Endothelial cell of umbilical vein (primary cell): Measurements from ENCODE around the gene EXT2. TPM values are rescaled to one million over a fixed set of nuclear protein-coding genes. Genes with fewer than 3 reads are reported as not detected.

Experiments
- BruUV-seq: library from RNA; stranded (reverse); fragments of 400-500 nt; replicated peaks from 2 replicates; lab custom pipeline; 2021; lab: Mats Ljungman, UMichigan
- CTCF ChIA-PET: fragments of 300-600, 350-600 bp; sonication (Branson Sonifier 250); formaldehyde crosslinking; loops from one replicate; lab custom pipeline; 2021; ENCODE audit warnings: antibody characterized with exemption, inconsistent platforms; lab: Charles Lee
- POLR2A ChIA-PET: fragments of 300-600, 350-600 bp; sonication (Branson Sonifier 250); formaldehyde crosslinking; loops from one replicate; lab custom pipeline; 2021; ENCODE audit warnings: antibody characterized with exemption, inconsistent platforms; lab: Charles Lee
- DNase-seq: peaks from one replicate; pipeline ENCODE4 v3.0.0-alpha.2; 2011; ENCODE audit warnings: low read depth, low spot score
- FAIRE-seq: peaks from 2 replicates; lab custom pipeline; 2011; peaks lifted over from hg19 to GRCh38; lab: Jason Lieb, UNC
- H2AFZ ChIP-seq: 2 replicates; pipeline ENCODE4 v1.6.0; 2012; ENCODE audit warnings: low read depth, low read length, control low read depth, inconsistent platforms
- H3K27ac ChIP-seq: 2 replicates; pipeline ENCODE4 v1.5.1; 2011; ENCODE audit warnings: low read depth, mild to moderate bottlenecking, control low read depth, low read length, moderate library complexity; ENCODE audit not compliant: insufficient read depth
- H3K27me3 ChIP-seq, 2 experiments: 2 replicates each; pipeline versions ENCODE4 v1.6.0 to v1.6.1; 2011; ENCODE audit warnings: low read length in 2 of 2, mixed read lengths in 1 of 2; ENCODE audit not compliant: control insufficient read depth in 2 of 2, insufficient read depth in 2 of 2
- H3K36me3 ChIP-seq, 2 experiments: 2 replicates in 1 of 2; 3 replicates in 1 of 2; pipeline ENCODE4 v1.5.1; 2011; ENCODE audit warnings: low read length in 2 of 2, mild to moderate bottlenecking in 1 of 2, moderate library complexity in 1 of 2; ENCODE audit not compliant: control insufficient read depth in 2 of 2, insufficient read depth in 2 of 2; ENCODE audit errors: extremely low read depth in 1 of 2
- H3K4me1 ChIP-seq: 3 replicates; pipeline ENCODE4 v1.5.1; 2011; ENCODE audit warnings: mild to moderate bottlenecking, low read length; ENCODE audit not compliant: control insufficient read depth, insufficient read depth; ENCODE audit errors: extremely low read depth
- H3K4me2 ChIP-seq: 2 replicates; pipeline ENCODE4 v1.6.1; 2011; ENCODE audit warnings: low read length, control low read depth, mixed read lengths; ENCODE audit not compliant: insufficient read depth
- H3K4me3 ChIP-seq, 3 experiments: fragments of 200-600 bp in 1 of 3; sonication (generic), shearing (Covaris generic) in 1 of 3; replicated peaks in 1 of 3; 2 replicates each; pipeline ENCODE4 v1.5.1; 2011 to 2016; ENCODE audit warnings: control low read depth in 3 of 3, low read length in 3 of 3, mild to moderate bottlenecking in 2 of 3, inconsistent platforms in 1 of 3, low read depth in 1 of 3, moderate library complexity in 1 of 3; ENCODE audit not compliant: insufficient read depth in 1 of 3
- H3K79me2 ChIP-seq: 2 replicates; pipeline ENCODE4 v1.6.0; 2012; ENCODE audit warnings: low read length, inconsistent platforms; ENCODE audit not compliant: control insufficient read depth, insufficient read depth
- H3K9ac ChIP-seq: replicated peaks from 2 replicates; pipeline ENCODE3; 2011; ENCODE audit warnings: low read length, control low read depth; ENCODE audit not compliant: insufficient read depth; ENCODE audit errors: extremely low read depth
- H3K9me1 ChIP-seq: replicated peaks from 3 replicates; pipeline ENCODE4 v1.6.0; 2011; ENCODE audit warnings: mild to moderate bottlenecking, low read length; ENCODE audit not compliant: control insufficient read depth, insufficient read depth; ENCODE audit errors: extremely low read depth
- H3K9me3 ChIP-seq: replicated peaks from 2 replicates; pipeline ENCODE4 v1.5.1; 2012; ENCODE audit warnings: low read length, inconsistent platforms; ENCODE audit not compliant: control insufficient read depth, insufficient read depth
- H4K20me1 ChIP-seq: replicated peaks from 2 replicates; pipeline ENCODE3; 2011; ENCODE audit warnings: mild to moderate bottlenecking, low read length; ENCODE audit not compliant: control insufficient read depth, insufficient read depth; ENCODE audit errors: extremely low read depth
- CTCF ChIP-seq, 2 donors: IDR thresholded peaks; 1 replicate in 1 of 2; 2 replicates in 1 of 2; pipeline ENCODE4 v1.5.1; 2011; ENCODE audit warnings: low read length in 2 of 2, mild to moderate bottlenecking in 2 of 2, moderate library complexity in 2 of 2, control low read depth in 1 of 2, inconsistent platforms in 1 of 2, low read depth in 1 of 2; ENCODE audit not compliant: insufficient read depth in 1 of 2; ENCODE audit errors: extremely low read depth in 1 of 2
- EZH2 ChIP-seq: IDR thresholded peaks from 2 replicates; pipeline ENCODE4 v1.6.1; 2012; ENCODE audit warnings: borderline replicate concordance, low read depth, mild to moderate bottlenecking, moderate library complexity, low read length, inconsistent platforms; ENCODE audit not compliant: severe bottlenecking
- FOS ChIP-seq: IDR thresholded peaks from 2 replicates; pipeline ENCODE4 v1.6.1; 2011; ENCODE audit warnings: mild to moderate bottlenecking, low read length, moderate library complexity, borderline replicate concordance; ENCODE audit not compliant: insufficient read depth
- GATA2 ChIP-seq: IDR thresholded peaks from 2 replicates; pipeline ENCODE4 v1.7.0; 2011; ENCODE audit warnings: low read depth, mild to moderate bottlenecking, moderate library complexity, mixed read lengths, low read length; ENCODE audit not compliant: insufficient read length, insufficient read depth
- JUN ChIP-seq: IDR thresholded peaks from 2 replicates; pipeline ENCODE4 v1.6.1; 2011; ENCODE audit warnings: borderline replicate concordance, low read depth; ENCODE audit not compliant: insufficient read length, insufficient read depth
- MAX ChIP-seq: IDR thresholded peaks from 2 replicates; pipeline ENCODE4 v1.6.1; 2011; ENCODE audit not compliant: insufficient read depth, insufficient read length
- MYC ChIP-seq: IDR thresholded peaks from one replicate; pipeline ENCODE4 v1.6.1; 2011; ENCODE audit warnings: mild to moderate bottlenecking, low read depth, low read length
- POLR2A ChIP-seq: IDR thresholded peaks from 2 replicates; pipeline ENCODE4 v1.6.1; 2012; ENCODE audit warnings: low read depth, mild to moderate bottlenecking, control low read depth, low read length
- POLR2AphosphoS5 ChIP-seq: IDR thresholded peaks from 2 replicates; pipeline ENCODE4 v1.6.1; 2012; ENCODE audit warnings: low read depth, mild to moderate bottlenecking, control low read depth, low read length, moderate library complexity; ENCODE audit not compliant: insufficient read depth
- dilution Hi-C: fragments of 300-500 bp; cut with MboI; formaldehyde crosslinking; loops from one replicate; pipeline ENCODE4 v1.15.0; 2019; ENCODE audit warnings: low sequenced_read_pairs; ENCODE audit not compliant: extremely low pct_ligation_motif_present
- intact Hi-C: fragments of 100-400 bp; cut with micrococcal nuclease; formaldehyde crosslinking; loops from one replicate; pipeline ENCODE4 v1.10.0; 2022
- polyA plus RNA-seq, 4 experiments: library from polyadenylated mRNA; depleted of rRNA in 3 of 4; stranded (reverse) in 3 of 4; unstranded in 1 of 4; fragments of >200 nt; gene quantifications; 2 replicates each; pipeline versions ENCODE4 v1.2.1 to v1.2.3, GENCODE V29; 2011 to 2012; ENCODE audit warnings: missing spikeins in 1 of 4
- total RNA-seq: library from RNA; stranded (reverse); gene quantifications from 2 replicates; pipeline ENCODE4 v1.2.3, GENCODE V29; 2021

Gene EXT2
- total and polyA plus RNA-seq, 2 donors (not counting 3 experiments of a cell fraction or from before 2014, with no cell fraction given) = 50.9 to 60.3 TPM

GRCh38 chr11:44065841-44066731 lies 29.4 kb upstream of the EXT2 start, which contains the start of gene ACCS:
TSS of gene ACCS (plus strand) at chr11:44066270. CDS start at chr11:44067628, 1,358 bp downstream.
- POLR2A ChIA-PET = no interaction called here
- peak within 1 kb of the TSS; percentile 70 to 75 (median 74) for H3K4me3 ChIP-seq
- peaks cover 10% of the 10 kb centered on the region for H3K4me1 ChIP-seq
- peak within 1 kb of the TSS; percentile 84 for H3K9ac ChIP-seq
- no peaks in the 10 kb centered on the region for H3K9me1 ChIP-seq
- peak within 1 kb of the TSS; percentile 91 for H2AFZ ChIP-seq
- no TSS peak for BruUV-seq
- H3K9me3 ChIP-seq = no peaks in the 10 kb centered on the region
- H3K36me3 ChIP-seq = no peaks in the 10 kb centered on the region
- intact Hi-C loops = loop anchor here (1.0 kb wide), 1 partner anchor 29 kb away; the partner anchor contains the start of gene EXT2
- H3K4me2 ChIP-seq = peak within 1 kb of the TSS; percentile 72
- DNase-seq (peak; percentile 95), FAIRE-seq (peak; percentile 91)
- H3K27me3 ChIP-seq = peaks cover 0 to 4% of the 10 kb centered on the region in 2 experiments
- dilution Hi-C loops = no loop called here
- TF ChIP-seq GATA2 (no peak), CTCF (IDR thresholded peaks at IDR 0.05; ENCODE audit: extremely low read depth in 1 of 2, insufficient read depth in 1 of 2, low read depth in 1 of 2, low read length in 2 of 2) (peak; percentile 91 to 94), POLR2AphosphoS5 (peak; percentile 84), JUN (no peak), FOS (no peak), MYC (no peak), MAX (peak; percentile 72), POLR2A (peak; percentile 82), EZH2 (no peak)
- CTCF ChIA-PET = interaction anchor here (0.6 to 1.9 kb wide), 8 partner anchors 8 to 278 kb away, joined by 3 to 20 read pairs (median 4); partner anchors contain the start of gene EXT2
- peak within 1 kb of the TSS; percentile 77 for H3K27ac ChIP-seq
- no peaks in the 10 kb centered on the region for H4K20me1 ChIP-seq
- H3K79me2 ChIP-seq = no peaks in the 10 kb centered on the region
